RPMI8226 (cell line): Measurements from ENCODE around the gene ASB13.

ENCODE experiments used
- DNase-seq: peaks from one replicate; pipeline ENCODE4 v3.0.0-alpha.2; 2015

Gene ASB13

GRCh38 chr10:5666008-5666840 is at the start of gene ASB13:
TSS of gene ASB13 (minus strand) at chr10:5666595. CDS start at chr10:5666551, 44 bp downstream.
- DNase-seq: peak; percentile 88

GRCh38 chr10:5711642-5712041 is 45.2 kb upstream of the ASB13 start:
- DNase-seq: no peak

GRCh38 chr10:5710859-5711258 is 44.5 kb upstream of the ASB13 start:
- DNase-seq: no peak

- DNase-seq: no peak
Measured at GRCh38 chr10:5709865-5710264, 43.5 kb upstream of the ASB13 start.

- DNase-seq: no peak
Measured at GRCh38 chr10:5708356-5708755, 42.0 kb upstream of the ASB13 start.

- DNase-seq: no peak
Measured at GRCh38 chr10:5698062-5698461, 31.7 kb upstream of the ASB13 start.

- DNase-seq: no peak
Measured at GRCh38 chr10:5697342-5697741, 30.9 kb upstream of the ASB13 start.

GRCh38 chr10:5694573-5694972 is 28.2 kb upstream of the ASB13 start:
- no peak for DNase-seq

- DNase-seq: no peak
Measured at GRCh38 chr10:5692461-5693358, 26.3 kb upstream of the ASB13 start.

- no peak for DNase-seq
Measured at GRCh38 chr10:5691786-5692185, 25.4 kb upstream of the ASB13 start.

GRCh38 chr10:5688587-5688986 is 22.2 kb upstream of the ASB13 start:
- DNase-seq: no peak

- DNase-seq: peak; percentile 29
Measured at GRCh38 chr10:5685764-5686240, 19.4 kb upstream of the ASB13 start.

GRCh38 chr10:5684971-5685763 is 18.8 kb upstream of the ASB13 start:
- peak; percentile 80 for DNase-seq

GRCh38 chr10:5684318-5684970 is 18.0 kb upstream of the ASB13 start, which contains the start of gene TASOR2:
TSS of gene TASOR2 (plus strand) at chr10:5684838. CDS start at chr10:5720643, 35,805 bp downstream.
- DNase-seq: peak; percentile 99

- DNase-seq: no peak
Measured at GRCh38 chr10:5683065-5683464, 16.7 kb upstream of the ASB13 start.

- no peak for DNase-seq
Measured at GRCh38 chr10:5681930-5682329, 15.5 kb upstream of the ASB13 start.

- DNase-seq: no peak
Measured at GRCh38 chr10:5679606-5680005, 13.2 kb upstream of the ASB13 start.

- no peak for DNase-seq
Measured at GRCh38 chr10:5679037-5679435, 12.6 kb upstream of the ASB13 start.

- DNase-seq: no peak
Measured at GRCh38 chr10:5678397-5679036, 12.1 kb upstream of the ASB13 start.

- no peak for DNase-seq
Measured at GRCh38 chr10:5670662-5671375, 4.4 kb upstream of the ASB13 start.

- no peak for DNase-seq
Measured at GRCh38 chr10:5669604-5670003, 3.2 kb upstream of the ASB13 start.
